ENCODE data around the gene MAML3.

- no peak for TF ChIP-seq CTCF (IDR thresholded peaks at IDR 0.05; ENCODE audit: insufficient read depth, low read depth, low read length)
- TF ChIP-seq EZH2 (IDR thresholded peaks at IDR 0.05; ENCODE audit: insufficient read depth, low read length) = no peak
These were observed 61.7 kb downstream of the MAML3 start for GRCh38 chr4:140092094-140092851.

Data from astrocyte (in vitro differentiated cells and primary cell).